ENCODE results near the gene CMSS1.

Gene CMSS1

GRCh38 chr3:99885851-99886250 is 68.2 kb downstream of the CMSS1 start:
- ChIA-PET POLR2A (no interaction called here), CTCF (no interaction called here)
- TF ChIP-seq CTBP1 (IDR thresholded peaks at IDR 0.05; ENCODE audit: borderline replicate concordance) (no peak), SUZ12 (IDR thresholded peaks at IDR 0.05) (no peak), LEF1 (IDR thresholded peaks at IDR 0.05; ENCODE audit: borderline replicate concordance) (no peak), HDGF (IDR thresholded peaks at IDR 0.05; ENCODE audit: borderline replicate concordance) (no peak), ELF4 (IDR thresholded peaks at IDR 0.05) (no peak), NFRKB (IDR thresholded peaks at IDR 0.05) (no peak), TARDBP (IDR thresholded peaks at IDR 0.05) (no peak), ARNT (IDR thresholded peaks at IDR 0.05) (no peak), FOXA1 (IDR thresholded peaks at IDR 0.05) (no peak), PKNOX1 (IDR thresholded peaks at IDR 0.05) (no peak), ZNF384 (IDR thresholded peaks at IDR 0.05) (no peak), BHLHE40 (IDR thresholded peaks at IDR 0.05; ENCODE audit: borderline replicate concordance) (no peak), FOXK2 (IDR thresholded peaks at IDR 0.05) (no peak)
- DNase-seq (ENCODE audit: extremely low spot score) = no peak

- TF ChIP-seq BHLHE40 (IDR thresholded peaks at IDR 0.05; ENCODE audit: borderline replicate concordance) (no peak), FOXA1 (IDR thresholded peaks at IDR 0.05) (no peak), LEF1 (IDR thresholded peaks at IDR 0.05; ENCODE audit: borderline replicate concordance) (no peak), PKNOX1 (IDR thresholded peaks at IDR 0.05) (no peak), FOXM1 (IDR thresholded peaks at IDR 0.05; ENCODE audit: borderline replicate concordance) (no peak), ZNF384 (IDR thresholded peaks at IDR 0.05) (no peak)
- DNase-seq (ENCODE audit: extremely low spot score) = no peak
- CTCF ChIA-PET = interaction anchor here (0.9 kb wide), 1 partner anchor 12 kb away, joined by 4 read pairs; no protein-coding TSS in a partner anchor
- POLR2A ChIA-PET = no interaction called here
Measured at GRCh38 chr3:99891610-99892285, 74.1 kb downstream of the CMSS1 start.

GRCh38 chr3:99892332-99892731 is 74.7 kb downstream of the CMSS1 start:
- no peak for TF ChIP-seq SP1 (IDR thresholded peaks at IDR 0.05)
- no peak for TF ChIP-seq SUZ12 (IDR thresholded peaks at IDR 0.05)
- TF ChIP-seq HDGF (IDR thresholded peaks at IDR 0.05; ENCODE audit: borderline replicate concordance) = no peak
- TF ChIP-seq NFRKB (IDR thresholded peaks at IDR 0.05) = no peak
- no peak for TF ChIP-seq CTBP1 (IDR thresholded peaks at IDR 0.05; ENCODE audit: borderline replicate concordance)
- no peak for TF ChIP-seq ZNF384 (IDR thresholded peaks at IDR 0.05)
- no peak for TF ChIP-seq FOXM1 (IDR thresholded peaks at IDR 0.05; ENCODE audit: borderline replicate concordance)
- no peak for TF ChIP-seq L3MBTL2 (conservative IDR thresholded peaks at IDR 0.05)
- TF ChIP-seq FOXA1 (IDR thresholded peaks at IDR 0.05) = no peak
- no peak for TF ChIP-seq ELF4 (IDR thresholded peaks at IDR 0.05)
- no peak for TF ChIP-seq TARDBP (IDR thresholded peaks at IDR 0.05)
- no peak for TF ChIP-seq PKNOX1 (IDR thresholded peaks at IDR 0.05)
- no peak for TF ChIP-seq FOXK2 (IDR thresholded peaks at IDR 0.05)
- no peak for TF ChIP-seq BHLHE40 (IDR thresholded peaks at IDR 0.05; ENCODE audit: borderline replicate concordance)
- no peak for TF ChIP-seq LEF1 (IDR thresholded peaks at IDR 0.05; ENCODE audit: borderline replicate concordance)
- no peak for TF ChIP-seq ARNT (IDR thresholded peaks at IDR 0.05)
- no peak for DNase-seq (ENCODE audit: extremely low spot score)
- CTCF ChIA-PET = no interaction called here
- POLR2A ChIA-PET = no interaction called here

- CTCF ChIA-PET = no interaction called here
- DNase-seq (ENCODE audit: extremely low spot score) = no peak
- POLR2A ChIA-PET = interaction anchor here (0.6 kb wide), 1 partner anchor 993 kb away, joined by 3 read pairs; no protein-coding TSS in a partner anchor
Measured at GRCh38 chr3:99895131-99895696, 77.6 kb downstream of the CMSS1 start.

GRCh38 chr3:99895703-99896441 is 78.2 kb downstream of the CMSS1 start:
- ChIA-PET CTCF (no interaction called here), POLR2A (interaction anchor here (0.6 kb wide), 1 partner anchor 994 kb away, joined by 3 read pairs; no protein-coding TSS in a partner anchor)
- DNase-seq (ENCODE audit: extremely low spot score) = no peak
- no peak for TF ChIP-seq SUZ12 (IDR thresholded peaks at IDR 0.05)
- no peak for TF ChIP-seq TARDBP (IDR thresholded peaks at IDR 0.05)
- no peak for TF ChIP-seq CTBP1 (IDR thresholded peaks at IDR 0.05; ENCODE audit: borderline replicate concordance)

More at GRCh38 chr3:99895131-99895696, 77.6 kb downstream of the CMSS1 start:
- TF ChIP-seq ELF4 (IDR thresholded peaks at IDR 0.05) = no peak
- no peak for TF ChIP-seq FOXA1 (IDR thresholded peaks at IDR 0.05)
- TF ChIP-seq BHLHE40 (IDR thresholded peaks at IDR 0.05; ENCODE audit: borderline replicate concordance) = no peak
- no peak for TF ChIP-seq FOXK2 (IDR thresholded peaks at IDR 0.05)
- TF ChIP-seq FOXM1 (IDR thresholded peaks at IDR 0.05; ENCODE audit: borderline replicate concordance) = no peak
- TF ChIP-seq SP1 (IDR thresholded peaks at IDR 0.05) = no peak
- TF ChIP-seq SUZ12 (IDR thresholded peaks at IDR 0.05) = no peak
- TF ChIP-seq CTBP1 (IDR thresholded peaks at IDR 0.05; ENCODE audit: borderline replicate concordance) = no peak
- TF ChIP-seq ARNT (IDR thresholded peaks at IDR 0.05) = no peak

GRCh38 chr3:99896482-99896881 is 78.8 kb downstream of the CMSS1 start:
- POLR2A ChIA-PET = no interaction called here
- no peak for DNase-seq (ENCODE audit: extremely low spot score)
- no peak for TF ChIP-seq L3MBTL2 (conservative IDR thresholded peaks at IDR 0.05)
- TF ChIP-seq LEF1 (IDR thresholded peaks at IDR 0.05; ENCODE audit: borderline replicate concordance) = no peak
- no peak for TF ChIP-seq SP1 (IDR thresholded peaks at IDR 0.05)
- TF ChIP-seq FOXK2 (IDR thresholded peaks at IDR 0.05) = no peak
- TF ChIP-seq ARNT (IDR thresholded peaks at IDR 0.05) = no peak
- TF ChIP-seq FOXM1 (IDR thresholded peaks at IDR 0.05; ENCODE audit: borderline replicate concordance) = no peak
- TF ChIP-seq HDGF (IDR thresholded peaks at IDR 0.05; ENCODE audit: borderline replicate concordance) = no peak
- TF ChIP-seq PKNOX1 (IDR thresholded peaks at IDR 0.05) = no peak
- no peak for TF ChIP-seq ELF4 (IDR thresholded peaks at IDR 0.05)
- no peak for TF ChIP-seq BHLHE40 (IDR thresholded peaks at IDR 0.05; ENCODE audit: borderline replicate concordance)
- TF ChIP-seq TARDBP (IDR thresholded peaks at IDR 0.05) = no peak
- no peak for TF ChIP-seq NFRKB (IDR thresholded peaks at IDR 0.05)
- TF ChIP-seq ZNF384 (IDR thresholded peaks at IDR 0.05) = no peak
- TF ChIP-seq FOXA1 (IDR thresholded peaks at IDR 0.05) = no peak
- no peak for TF ChIP-seq SUZ12 (IDR thresholded peaks at IDR 0.05)
- no peak for TF ChIP-seq CTBP1 (IDR thresholded peaks at IDR 0.05; ENCODE audit: borderline replicate concordance)
- CTCF ChIA-PET = no interaction called here
